Measurements from ENCODE around the gene HIPK2.

- no peak for TF ChIP-seq POLR2AphosphoS5 (IDR thresholded peaks at IDR 0.05)
- no peak for TF ChIP-seq CTCF (IDR thresholded peaks at IDR 0.05)
- no peak for TF ChIP-seq POLR2A (IDR thresholded peaks at IDR 0.05; ENCODE audit: low read depth)
- no peak for TF ChIP-seq EP300 (IDR thresholded peaks at IDR 0.05)
These were observed 192.8 kb downstream of the HIPK2 start for GRCh38 chr7:139585042-139585441.
